Endothelial cell of umbilical vein (primary cell): ENCODE data around the gene STK39. TPM values are rescaled to one million over a fixed set of nuclear protein-coding genes. Genes with fewer than 3 reads are reported as not detected.

Experiments
- BruUV-seq: library from RNA; stranded (reverse); fragments of 400-500 nt; replicated peaks from 2 replicates; lab custom pipeline; 2021; lab: Mats Ljungman, UMichigan
- CTCF ChIA-PET: fragments of 300-600, 350-600 bp; sonication (Branson Sonifier 250); formaldehyde crosslinking; loops from one replicate; lab custom pipeline; 2021; ENCODE audit warnings: antibody characterized with exemption, inconsistent platforms; lab: Charles Lee
- POLR2A ChIA-PET: fragments of 300-600, 350-600 bp; sonication (Branson Sonifier 250); formaldehyde crosslinking; loops from one replicate; lab custom pipeline; 2021; ENCODE audit warnings: antibody characterized with exemption, inconsistent platforms; lab: Charles Lee
- DNase-seq: peaks from one replicate; pipeline ENCODE4 v3.0.0-alpha.2; 2011; ENCODE audit warnings: low read depth, low spot score
- FAIRE-seq: peaks from 2 replicates; lab custom pipeline; 2011; peaks lifted over from hg19 to GRCh38; lab: Jason Lieb, UNC
- H2AFZ ChIP-seq: 2 replicates; pipeline ENCODE4 v1.6.0; 2012; ENCODE audit warnings: low read depth, low read length, control low read depth, inconsistent platforms
- H3K27ac ChIP-seq: 2 replicates; pipeline ENCODE4 v1.5.1; 2011; ENCODE audit warnings: low read depth, mild to moderate bottlenecking, control low read depth, low read length, moderate library complexity; ENCODE audit not compliant: insufficient read depth
- H3K27me3 ChIP-seq, 2 experiments: 2 replicates each; pipeline versions ENCODE4 v1.6.0 to v1.6.1; 2011; ENCODE audit warnings: low read length in 2 of 2, mixed read lengths in 1 of 2; ENCODE audit not compliant: control insufficient read depth in 2 of 2, insufficient read depth in 2 of 2
- H3K36me3 ChIP-seq, 2 experiments: 2 replicates in 1 of 2; 3 replicates in 1 of 2; pipeline ENCODE4 v1.5.1; 2011; ENCODE audit warnings: low read length in 2 of 2, mild to moderate bottlenecking in 1 of 2, moderate library complexity in 1 of 2; ENCODE audit not compliant: control insufficient read depth in 2 of 2, insufficient read depth in 2 of 2; ENCODE audit errors: extremely low read depth in 1 of 2
- H3K4me1 ChIP-seq: 3 replicates; pipeline ENCODE4 v1.5.1; 2011; ENCODE audit warnings: mild to moderate bottlenecking, low read length; ENCODE audit not compliant: control insufficient read depth, insufficient read depth; ENCODE audit errors: extremely low read depth
- H3K4me2 ChIP-seq: 2 replicates; pipeline ENCODE4 v1.6.1; 2011; ENCODE audit warnings: low read length, control low read depth, mixed read lengths; ENCODE audit not compliant: insufficient read depth
- H3K4me3 ChIP-seq, 3 experiments: fragments of 200-600 bp in 1 of 3; sonication (generic), shearing (Covaris generic) in 1 of 3; replicated peaks in 1 of 3; 2 replicates each; pipeline ENCODE4 v1.5.1; 2011 to 2016; ENCODE audit warnings: control low read depth in 3 of 3, low read length in 3 of 3, mild to moderate bottlenecking in 2 of 3, inconsistent platforms in 1 of 3, low read depth in 1 of 3, moderate library complexity in 1 of 3; ENCODE audit not compliant: insufficient read depth in 1 of 3
- H3K79me2 ChIP-seq: 2 replicates; pipeline ENCODE4 v1.6.0; 2012; ENCODE audit warnings: low read length, inconsistent platforms; ENCODE audit not compliant: control insufficient read depth, insufficient read depth
- H3K9ac ChIP-seq: replicated peaks from 2 replicates; pipeline ENCODE3; 2011; ENCODE audit warnings: low read length, control low read depth; ENCODE audit not compliant: insufficient read depth; ENCODE audit errors: extremely low read depth
- H3K9me1 ChIP-seq: replicated peaks from 3 replicates; pipeline ENCODE4 v1.6.0; 2011; ENCODE audit warnings: mild to moderate bottlenecking, low read length; ENCODE audit not compliant: control insufficient read depth, insufficient read depth; ENCODE audit errors: extremely low read depth
- H3K9me3 ChIP-seq: replicated peaks from 2 replicates; pipeline ENCODE4 v1.5.1; 2012; ENCODE audit warnings: low read length, inconsistent platforms; ENCODE audit not compliant: control insufficient read depth, insufficient read depth
- H4K20me1 ChIP-seq: replicated peaks from 2 replicates; pipeline ENCODE3; 2011; ENCODE audit warnings: mild to moderate bottlenecking, low read length; ENCODE audit not compliant: control insufficient read depth, insufficient read depth; ENCODE audit errors: extremely low read depth
- EZH2 ChIP-seq: IDR thresholded peaks from 2 replicates; pipeline ENCODE4 v1.6.1; 2012; ENCODE audit warnings: borderline replicate concordance, low read depth, mild to moderate bottlenecking, moderate library complexity, low read length, inconsistent platforms; ENCODE audit not compliant: severe bottlenecking
- FOS ChIP-seq: IDR thresholded peaks from 2 replicates; pipeline ENCODE4 v1.6.1; 2011; ENCODE audit warnings: mild to moderate bottlenecking, low read length, moderate library complexity, borderline replicate concordance; ENCODE audit not compliant: insufficient read depth
- GATA2 ChIP-seq: IDR thresholded peaks from 2 replicates; pipeline ENCODE4 v1.7.0; 2011; ENCODE audit warnings: low read depth, mild to moderate bottlenecking, moderate library complexity, mixed read lengths, low read length; ENCODE audit not compliant: insufficient read length, insufficient read depth
- JUN ChIP-seq: IDR thresholded peaks from 2 replicates; pipeline ENCODE4 v1.6.1; 2011; ENCODE audit warnings: borderline replicate concordance, low read depth; ENCODE audit not compliant: insufficient read length, insufficient read depth
- MYC ChIP-seq: IDR thresholded peaks from one replicate; pipeline ENCODE4 v1.6.1; 2011; ENCODE audit warnings: mild to moderate bottlenecking, low read depth, low read length
- POLR2A ChIP-seq: IDR thresholded peaks from 2 replicates; pipeline ENCODE4 v1.6.1; 2012; ENCODE audit warnings: low read depth, mild to moderate bottlenecking, control low read depth, low read length
- POLR2AphosphoS5 ChIP-seq: IDR thresholded peaks from 2 replicates; pipeline ENCODE4 v1.6.1; 2012; ENCODE audit warnings: low read depth, mild to moderate bottlenecking, control low read depth, low read length, moderate library complexity; ENCODE audit not compliant: insufficient read depth
- dilution Hi-C: fragments of 300-500 bp; cut with MboI; formaldehyde crosslinking; loops from one replicate; pipeline ENCODE4 v1.15.0; 2019; ENCODE audit warnings: low sequenced_read_pairs; ENCODE audit not compliant: extremely low pct_ligation_motif_present
- intact Hi-C: fragments of 100-400 bp; cut with micrococcal nuclease; formaldehyde crosslinking; loops from one replicate; pipeline ENCODE4 v1.10.0; 2022
- polyA plus RNA-seq, 4 experiments: library from polyadenylated mRNA; depleted of rRNA in 3 of 4; stranded (reverse) in 3 of 4; unstranded in 1 of 4; fragments of >200 nt; gene quantifications; 2 replicates each; pipeline versions ENCODE4 v1.2.1 to v1.2.3, GENCODE V29; 2011 to 2012; ENCODE audit warnings: missing spikeins in 1 of 4
- total RNA-seq: library from RNA; stranded (reverse); gene quantifications from 2 replicates; pipeline ENCODE4 v1.2.3, GENCODE V29; 2021
- TF ChIP-seq, protein P1 (sequence below), 2 donors: IDR thresholded peaks; 1 replicate in 1 of 2; 2 replicates in 1 of 2; pipeline ENCODE4 v1.5.1; 2011; ENCODE audit warnings: low read length in 2 of 2, mild to moderate bottlenecking in 2 of 2, moderate library complexity in 2 of 2, control low read depth in 1 of 2, inconsistent platforms in 1 of 2, low read depth in 1 of 2; ENCODE audit not compliant: insufficient read depth in 1 of 2; ENCODE audit errors: extremely low read depth in 1 of 2
- TF ChIP-seq, protein P2 (sequence below): IDR thresholded peaks from 2 replicates; pipeline ENCODE4 v1.6.1; 2011; ENCODE audit not compliant: insufficient read depth, insufficient read length

The STK39 gene
- total and polyA plus RNA-seq, 2 donors (not counting 3 experiments of a cell fraction or from before 2014, with no cell fraction given): 4.6 to 13.1 TPM

- dilution Hi-C loops (no loop called here), intact Hi-C loops (no loop called here)
- no peak overlapping the region for H3K4me3 ChIP-seq
- H3K9ac ChIP-seq: no peak overlapping the region
- no peaks in the 10 kb centered on the region for H3K27me3 ChIP-seq
- ChIA-PET CTCF (no interaction called here), POLR2A (no interaction called here)
- H3K4me1 ChIP-seq: no peaks in the 10 kb centered on the region
- H2AFZ ChIP-seq: no peak overlapping the region
- H3K79me2 ChIP-seq: no peaks in the 10 kb centered on the region
- no peaks in the 10 kb centered on the region for H4K20me1 ChIP-seq
- FAIRE-seq (no peak), DNase-seq (no peak)
- H3K36me3 ChIP-seq: no peaks in the 10 kb centered on the region
- TF ChIP-seq POLR2A: no peak
- TF ChIP-seq GATA2: no peak
- no peak for TF ChIP-seq POLR2AphosphoS5
- TF ChIP-seq, protein P1, sequence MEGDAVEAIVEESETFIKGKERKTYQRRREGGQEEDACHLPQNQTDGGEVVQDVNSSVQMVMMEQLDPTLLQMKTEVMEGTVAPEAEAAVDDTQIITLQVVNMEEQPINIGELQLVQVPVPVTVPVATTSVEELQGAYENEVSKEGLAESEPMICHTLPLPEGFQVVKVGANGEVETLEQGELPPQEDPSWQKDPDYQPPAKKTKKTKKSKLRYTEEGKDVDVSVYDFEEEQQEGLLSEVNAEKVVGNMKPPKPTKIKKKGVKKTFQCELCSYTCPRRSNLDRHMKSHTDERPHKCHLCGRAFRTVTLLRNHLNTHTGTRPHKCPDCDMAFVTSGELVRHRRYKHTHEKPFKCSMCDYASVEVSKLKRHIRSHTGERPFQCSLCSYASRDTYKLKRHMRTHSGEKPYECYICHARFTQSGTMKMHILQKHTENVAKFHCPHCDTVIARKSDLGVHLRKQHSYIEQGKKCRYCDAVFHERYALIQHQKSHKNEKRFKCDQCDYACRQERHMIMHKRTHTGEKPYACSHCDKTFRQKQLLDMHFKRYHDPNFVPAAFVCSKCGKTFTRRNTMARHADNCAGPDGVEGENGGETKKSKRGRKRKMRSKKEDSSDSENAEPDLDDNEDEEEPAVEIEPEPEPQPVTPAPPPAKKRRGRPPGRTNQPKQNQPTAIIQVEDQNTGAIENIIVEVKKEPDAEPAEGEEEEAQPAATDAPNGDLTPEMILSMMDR (IDR thresholded peaks at IDR 0.05; ENCODE audit: extremely low read depth in 1 of 2, insufficient read depth in 1 of 2, low read depth in 1 of 2, low read length in 2 of 2): no peak
- no peak for TF ChIP-seq JUN
- TF ChIP-seq MYC: no peak
- TF ChIP-seq, protein P2, sequence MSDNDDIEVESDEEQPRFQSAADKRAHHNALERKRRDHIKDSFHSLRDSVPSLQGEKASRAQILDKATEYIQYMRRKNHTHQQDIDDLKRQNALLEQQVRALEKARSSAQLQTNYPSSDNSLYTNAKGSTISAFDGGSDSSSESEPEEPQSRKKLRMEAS: no peak
- TF ChIP-seq FOS: no peak
- TF ChIP-seq EZH2: no peak
- no TSS peak for BruUV-seq
- H3K9me3 ChIP-seq: no peaks in the 10 kb centered on the region
- H3K9me1 ChIP-seq: no peaks in the 10 kb centered on the region
- no peak overlapping the region for H3K27ac ChIP-seq
- no peak overlapping the region for H3K4me2 ChIP-seq
Observed at GRCh38 chr2:168147830-168148794, 99.3 kb downstream of the STK39 start.
